SKM-1 treated with dmso at 0.1 percent for 144 hours (cell line): ENCODE data around the gene TFAP2A.

Experiments
- DNase-seq: peaks from one replicate; lab custom pipeline; 2025; ENCODE audit not compliant: unreplicated experiment; lab: John Stamatoyannopoulos, UW

TFAP2A gene

DNA sequence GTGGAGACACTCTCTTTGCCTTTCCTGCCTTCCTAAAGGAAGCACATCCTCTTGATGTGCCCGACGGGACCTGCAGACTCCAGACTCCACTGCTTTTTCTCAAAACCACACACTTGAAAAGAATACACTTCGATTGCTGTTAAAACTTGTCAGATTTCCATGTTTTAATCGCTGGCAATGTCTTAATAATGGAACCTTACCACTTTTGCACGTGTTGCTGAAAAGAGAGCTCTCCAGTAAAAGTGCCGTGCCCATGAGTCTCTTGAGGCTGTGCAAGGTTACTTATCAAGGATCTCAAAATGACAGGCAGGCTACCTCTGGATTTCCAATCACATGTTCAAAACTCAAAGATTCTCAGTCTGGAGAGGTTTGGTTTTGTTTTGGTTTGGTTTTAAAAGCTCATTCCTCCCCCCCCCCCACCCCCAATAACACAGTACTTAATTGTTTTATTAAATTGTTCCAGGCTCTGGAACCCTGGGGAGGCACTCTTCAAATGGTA lies 12.0 kb upstream of the TFAP2A start:
- DNase-seq: no peak

DNA sequence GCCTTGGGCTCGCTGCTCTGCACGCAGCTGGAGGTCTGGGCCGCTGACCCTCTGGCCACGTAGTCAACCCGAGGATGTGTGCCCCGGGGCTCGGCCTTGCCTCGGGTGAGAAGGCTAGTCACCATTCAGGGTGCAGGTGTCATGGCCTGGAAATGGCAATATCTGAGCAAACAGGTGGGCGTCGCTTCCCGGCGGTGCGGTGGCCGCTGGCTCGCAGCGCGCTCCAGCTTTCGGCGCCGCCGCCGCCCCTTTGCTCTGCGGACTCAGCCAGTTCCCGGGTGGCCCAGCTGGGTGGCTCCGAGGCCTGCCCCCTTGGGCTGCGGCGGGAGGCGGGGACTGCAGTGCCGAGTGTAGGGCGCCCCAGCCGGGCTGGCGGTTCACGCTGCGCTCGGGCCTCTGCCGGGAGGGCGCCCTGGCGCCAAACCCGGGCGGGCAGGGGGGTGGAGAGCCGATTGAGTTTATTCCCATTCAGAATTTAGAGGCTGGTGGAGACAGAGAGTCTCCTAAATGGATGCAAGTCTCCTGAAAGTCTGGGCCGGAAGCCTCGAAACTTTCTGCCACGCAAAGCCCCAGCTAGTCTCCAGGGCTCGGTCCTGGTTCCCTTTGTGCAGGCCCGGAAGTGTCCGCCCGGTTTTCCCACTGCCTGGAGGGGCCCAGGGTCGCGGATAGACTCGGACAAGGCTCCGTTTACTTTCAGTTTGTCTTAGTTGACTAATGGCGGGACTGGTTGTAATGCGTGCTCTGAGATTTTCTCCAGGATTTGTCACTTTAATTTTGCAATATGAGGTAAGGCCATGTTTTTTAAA lies 11.3 kb upstream of the TFAP2A start:
- no peak for DNase-seq

GRCh38 chr6:10425176-10425974 lies 10.5 kb upstream of the TFAP2A start:
- no peak for DNase-seq

GRCh38 chr6:10424040-10424439 lies 9.2 kb upstream of the TFAP2A start:
- DNase-seq: no peak

DNA sequence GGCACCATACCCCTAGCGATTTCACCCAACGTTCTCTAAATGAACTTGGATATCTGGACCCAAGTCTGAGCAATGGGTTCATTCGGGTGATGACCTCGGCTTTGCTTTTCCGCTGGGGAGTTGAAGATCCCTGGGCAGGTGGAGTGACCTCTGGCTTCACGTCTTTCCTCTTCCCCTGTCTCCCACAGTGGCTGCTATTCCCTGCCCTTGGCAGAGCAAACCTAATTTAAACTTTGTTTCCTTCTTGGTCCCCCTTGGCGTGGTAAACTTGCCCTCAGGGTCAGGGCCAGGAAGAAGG lies 7.8 kb upstream of the TFAP2A start:
- no peak for DNase-seq

DNA sequence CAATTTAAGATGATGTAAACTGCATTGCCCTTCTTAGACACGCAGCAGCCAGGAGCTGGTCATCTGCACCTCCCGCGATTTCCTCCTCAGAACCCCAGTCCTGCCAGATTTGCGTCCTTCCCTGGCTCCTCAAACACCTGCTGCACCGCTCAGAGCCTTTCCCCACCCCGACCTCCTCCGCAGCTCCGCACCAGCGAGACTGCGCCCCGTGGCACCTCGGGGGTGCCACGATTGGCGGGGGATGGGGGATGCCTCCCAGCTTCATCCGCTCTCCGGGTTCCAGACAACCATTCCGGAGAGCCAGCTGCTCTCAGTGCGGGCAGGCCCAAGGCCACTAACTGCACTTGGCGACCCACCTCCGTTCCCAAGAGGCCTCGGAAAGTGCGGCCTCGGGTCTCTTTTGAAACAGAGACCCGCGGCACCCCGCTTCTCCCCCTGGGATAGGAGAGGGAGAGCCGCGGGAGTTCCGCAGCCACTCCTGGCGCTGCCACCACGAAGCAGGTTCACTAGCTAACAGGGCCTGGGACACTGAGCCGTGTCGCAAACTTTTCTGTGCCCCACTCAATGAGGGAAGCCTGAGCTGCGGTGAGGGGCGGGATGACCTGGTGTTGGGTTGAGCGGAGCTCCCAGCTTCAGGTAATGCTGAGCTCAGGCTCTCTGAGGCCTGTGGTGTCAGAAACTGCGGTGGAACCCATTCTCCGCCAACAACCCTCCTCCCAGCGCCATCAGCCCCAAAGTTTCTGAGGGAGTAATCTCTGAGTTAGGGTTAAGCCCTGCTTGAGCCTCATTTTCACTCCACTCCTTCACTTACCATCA lies 7.3 kb upstream of the TFAP2A start:
- DNase-seq: no peak

DNA sequence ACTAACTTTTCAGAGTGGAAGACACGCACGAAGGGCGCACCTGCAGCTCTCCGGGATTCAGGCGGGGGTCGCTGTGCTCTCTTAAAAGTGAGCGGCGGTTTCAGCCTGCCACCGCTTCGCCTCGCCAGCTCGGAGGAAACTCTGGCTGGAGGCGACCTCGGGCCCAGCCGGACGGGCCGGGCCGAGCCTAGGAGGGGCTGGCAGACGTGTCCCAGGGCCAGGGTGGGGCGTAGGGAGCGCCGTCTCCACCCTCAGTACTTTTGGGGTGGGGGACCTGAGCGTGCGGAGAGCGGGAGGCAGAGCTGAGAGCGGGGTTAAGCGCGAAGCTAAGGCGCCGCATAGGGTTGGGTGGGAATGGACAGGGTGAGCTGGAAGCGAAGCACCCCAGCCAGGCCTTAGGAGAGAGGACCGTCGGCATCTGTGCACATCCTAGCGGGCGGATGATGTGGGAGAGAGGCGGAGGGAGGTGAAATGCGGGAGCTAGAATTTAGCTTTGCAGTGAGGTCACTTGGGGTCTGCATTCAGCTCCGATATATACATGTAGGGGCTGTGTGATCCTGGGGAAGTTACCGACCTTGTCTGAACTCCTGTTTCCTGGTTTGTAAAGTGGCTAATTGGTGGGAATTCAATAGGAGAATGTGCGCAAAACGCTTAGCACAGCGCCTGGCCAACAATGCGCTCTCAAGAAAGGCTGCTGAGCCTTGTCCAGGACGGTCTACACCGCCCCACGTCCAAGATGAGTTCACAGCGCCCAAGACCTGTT lies 6.5 kb upstream of the TFAP2A start:
- DNase-seq: no peak

- no peak for DNase-seq
These were observed 5.8 kb upstream of the TFAP2A start for GRCh38 chr6:10420546-10421157.

DNA sequence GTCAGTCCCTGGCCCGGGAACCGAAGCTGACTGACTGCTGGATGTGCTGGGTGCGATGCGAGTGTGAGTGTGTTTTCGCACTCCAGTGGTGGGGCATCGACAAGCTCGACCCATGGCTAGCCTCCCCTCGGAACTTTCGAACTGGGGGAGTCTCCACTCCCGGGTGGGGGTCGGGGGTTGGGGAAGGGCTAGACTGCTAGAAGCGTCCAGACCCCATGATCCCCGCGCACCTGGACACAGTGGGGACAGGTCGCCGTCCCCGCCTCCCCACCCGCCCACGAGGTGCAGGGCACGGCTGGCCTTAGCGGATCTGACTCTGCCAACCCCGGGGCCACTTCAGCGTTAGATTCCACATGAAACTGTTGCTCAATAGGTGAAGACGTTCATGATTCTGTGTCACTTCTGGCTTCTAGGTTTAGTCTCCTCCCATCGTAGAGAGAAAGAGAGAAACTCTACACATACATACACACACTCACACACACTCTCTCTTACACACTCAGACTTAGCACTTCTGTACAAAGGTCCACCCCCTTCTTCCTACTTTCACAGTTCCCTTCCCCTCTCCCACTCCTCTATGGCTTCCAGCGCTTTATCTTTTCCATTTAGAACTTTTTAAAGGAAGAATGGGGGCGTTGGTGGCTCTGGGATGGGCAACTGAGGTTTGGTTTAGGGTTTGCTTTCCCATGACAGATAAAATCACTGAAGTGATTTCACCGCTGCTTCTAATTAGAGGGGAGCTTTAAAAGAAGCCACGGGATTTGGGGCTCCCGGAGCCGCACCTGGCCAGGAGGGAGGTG lies 5.1 kb upstream of the TFAP2A start:
- no peak for DNase-seq

DNA sequence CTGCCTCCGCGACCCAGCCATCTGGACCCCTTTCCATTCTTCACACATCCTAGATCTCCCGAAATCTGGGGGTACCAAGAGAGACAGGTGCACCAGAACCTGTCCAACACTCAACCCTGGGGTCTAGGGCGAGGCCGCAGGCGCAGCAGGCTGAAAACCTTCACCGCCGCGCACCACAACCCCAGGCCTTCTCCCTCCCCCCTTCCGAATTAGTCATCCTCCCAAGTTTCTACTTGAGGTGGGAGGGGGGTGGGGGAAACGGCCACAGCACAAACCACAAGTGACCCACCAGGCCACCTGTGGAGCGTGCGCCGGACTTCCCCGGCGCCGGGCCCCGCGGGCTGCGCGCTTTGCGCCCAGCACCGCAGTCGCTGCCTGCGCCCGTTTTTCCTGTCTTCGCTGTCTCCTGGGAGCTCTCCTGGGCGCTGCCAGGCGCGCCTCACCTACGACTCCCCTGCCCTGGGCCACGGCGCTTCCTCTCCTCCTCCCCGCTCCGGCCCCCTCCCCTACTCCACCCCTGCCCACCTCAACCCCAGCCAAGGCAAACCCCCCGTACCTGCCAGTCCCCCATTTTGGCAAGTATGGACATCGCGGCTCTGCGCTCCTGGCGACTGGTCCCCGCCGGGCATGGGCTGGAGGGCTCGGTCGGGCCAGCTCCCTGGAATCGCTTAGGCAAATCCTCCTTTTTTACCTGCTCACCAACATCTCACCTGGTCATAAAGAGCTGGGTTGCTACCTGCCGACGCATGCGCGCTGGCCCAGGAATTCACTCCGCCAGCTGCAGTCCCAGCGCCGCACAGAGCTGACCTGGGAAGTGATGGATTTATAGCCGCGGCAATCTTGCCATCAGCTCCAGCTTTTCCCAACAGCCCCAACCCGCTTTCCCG lies 4.2 kb upstream of the TFAP2A start:
- DNase-seq: no peak

DNA sequence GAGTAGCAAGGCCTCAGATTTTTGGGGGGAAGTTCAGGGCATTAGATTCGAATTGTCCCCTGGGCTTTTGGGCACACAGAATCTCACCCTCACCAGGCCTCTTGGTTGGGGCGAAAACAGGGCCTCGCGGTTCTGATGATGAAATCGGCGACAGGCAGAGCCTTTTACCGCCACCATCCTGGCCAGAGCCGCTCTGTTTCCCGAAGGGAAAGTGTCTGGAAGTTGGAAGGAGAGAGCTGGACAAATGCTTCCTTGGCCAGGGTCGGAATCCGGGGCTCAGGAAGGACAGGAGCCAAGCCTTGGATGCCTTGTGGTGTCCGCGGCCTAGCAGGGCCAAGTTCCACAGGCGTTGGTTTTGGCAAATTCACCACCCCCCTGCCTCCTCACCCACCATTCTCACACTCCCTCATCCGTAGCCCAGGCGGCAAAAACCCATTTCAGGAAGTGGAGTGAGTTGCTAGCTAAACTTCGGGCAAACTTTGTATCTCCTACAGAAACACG lies 3.5 kb upstream of the TFAP2A start:
- no peak for DNase-seq

DNA sequence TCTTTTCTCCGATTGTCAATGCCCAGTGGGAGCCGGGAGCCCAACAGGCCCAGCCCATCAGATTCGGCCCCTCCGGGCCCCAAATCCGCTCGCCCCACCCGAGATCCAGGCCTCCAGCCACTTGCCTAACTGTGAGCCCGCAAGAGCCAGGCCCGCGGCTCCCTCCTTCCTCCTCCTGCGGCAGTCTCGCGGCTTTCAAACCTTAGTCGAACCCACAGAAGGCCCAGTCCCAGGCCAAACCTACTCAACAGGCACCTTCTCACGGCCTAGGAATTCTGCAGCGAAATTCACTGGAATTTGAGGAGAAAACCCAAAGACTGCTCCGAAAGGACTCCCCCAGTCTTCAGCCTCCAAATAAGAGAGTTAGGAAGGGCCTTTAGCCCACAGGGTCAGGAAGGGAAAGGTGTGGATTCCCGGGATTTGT lies 2.8 kb upstream of the TFAP2A start:
- no peak for DNase-seq

DNA sequence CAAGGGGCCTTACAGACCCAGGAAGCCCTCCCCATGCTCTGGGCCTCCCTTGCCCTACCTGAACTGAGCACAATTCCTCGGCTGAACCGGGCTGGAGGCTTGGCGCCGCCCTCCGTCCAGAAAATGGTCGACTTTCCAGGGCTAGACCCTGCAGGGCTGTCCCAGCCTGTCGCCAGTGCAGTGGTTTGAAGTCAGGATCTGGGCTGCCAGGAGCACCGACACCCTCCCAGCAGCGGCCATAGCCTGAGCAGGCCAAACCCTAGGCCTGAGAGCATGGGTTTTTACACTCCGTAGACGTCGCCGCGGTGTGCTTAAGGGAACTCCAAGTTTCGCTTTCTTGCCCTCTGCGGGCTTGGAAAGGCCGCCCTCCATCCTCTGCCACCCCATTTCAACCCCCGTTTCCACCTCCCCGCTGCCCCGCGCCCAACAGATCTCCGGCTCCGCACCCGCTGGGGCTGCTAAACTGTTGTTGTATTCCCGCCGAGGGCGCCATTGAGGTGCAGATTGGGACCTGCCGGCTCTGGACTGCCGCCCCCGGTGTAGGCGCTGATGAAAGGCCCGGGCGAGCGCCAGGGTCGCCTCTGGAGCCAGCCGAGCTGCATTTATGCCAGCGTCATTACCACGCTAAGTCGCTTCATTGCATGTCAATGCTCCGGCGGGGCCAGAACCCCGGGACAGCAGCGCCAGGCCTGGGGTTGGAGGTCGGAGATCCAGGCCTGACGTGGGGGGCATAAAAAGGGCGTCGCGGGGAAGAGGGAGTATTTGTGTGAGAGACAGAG lies 2.2 kb upstream of the TFAP2A start:
- DNase-seq: no peak

DNA sequence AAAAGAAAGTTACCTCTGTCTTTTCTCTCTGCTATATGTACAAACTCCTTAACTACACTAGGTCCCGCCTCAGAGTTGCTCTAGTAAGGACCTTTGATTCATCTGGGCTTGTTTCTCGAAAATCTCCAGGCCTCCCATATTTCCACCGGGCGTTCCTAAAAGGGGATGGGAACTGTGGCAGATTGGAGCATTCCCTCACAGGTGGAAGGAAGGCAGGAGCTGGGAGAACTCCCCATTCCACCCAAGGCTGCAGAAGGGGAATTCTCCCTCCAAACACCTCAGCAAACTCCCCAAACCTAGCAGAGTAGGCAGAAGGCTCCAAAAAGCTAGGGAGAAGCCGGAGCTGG lies 1.6 kb upstream of the TFAP2A start:
- no peak for DNase-seq

- no peak for DNase-seq
These were observed 975 bp upstream of the TFAP2A start for GRCh38 chr6:10415617-10416480.

DNA sequence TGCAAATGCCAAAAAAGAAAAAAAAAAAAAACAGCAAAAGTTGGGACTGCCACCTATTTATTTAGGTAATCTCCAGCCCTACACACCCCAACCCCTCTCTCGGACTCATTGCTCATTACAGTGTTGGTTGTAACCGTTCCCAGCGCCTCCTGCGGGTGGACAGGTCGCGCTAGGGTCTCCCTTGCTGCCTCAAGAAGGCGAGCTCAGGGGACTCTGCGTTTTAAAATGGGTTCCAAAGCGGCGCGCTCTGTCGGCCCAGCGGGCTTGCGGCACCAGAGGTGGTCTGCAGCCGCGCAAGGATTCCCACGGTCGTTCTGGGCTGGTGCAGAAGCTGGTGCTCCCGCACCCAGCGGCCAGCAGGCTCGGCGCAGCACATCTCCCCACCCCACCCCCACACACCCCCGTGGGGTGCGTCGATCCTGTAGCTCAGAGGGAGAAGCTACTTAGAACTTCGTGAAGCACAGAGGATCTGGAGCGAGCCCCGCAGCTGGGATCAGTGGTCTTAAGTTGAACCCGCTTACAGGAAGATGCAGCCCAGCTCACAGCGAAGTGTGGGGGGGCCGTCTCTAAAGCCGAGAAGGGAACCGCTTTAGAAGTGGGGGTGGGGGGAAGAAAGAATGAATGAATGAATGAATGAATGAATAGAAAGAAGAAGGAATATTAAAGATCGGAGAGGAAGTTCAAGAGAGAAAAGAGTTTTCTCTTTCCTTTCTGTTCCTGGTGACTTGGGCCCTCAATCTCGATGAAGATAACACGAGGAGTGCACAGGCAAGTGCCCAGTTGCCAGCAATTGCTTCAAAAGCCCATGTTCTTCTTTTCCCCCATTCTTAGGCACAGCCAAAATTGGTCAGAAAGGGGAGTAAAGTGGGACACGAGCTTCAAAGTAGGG lies 780 bp downstream of the TFAP2A start:
- no peak for DNase-seq
